GM12878 (cell line): ENCODE measurements around the gene PLEKHG2. TPM values are rescaled to one million over a fixed set of nuclear protein-coding genes. Genes with fewer than 3 reads are reported as not detected.

ENCODE experiments used
- ATAC-seq: fragments of 200-7000 bp; cut with Tn5 transposase; 3 replicates; pipeline ENCODE4 v1.9.1; 2020; ENCODE audit warnings: mild to moderate bottlenecking, moderate library complexity
- BruUV-seq: library from RNA; stranded (reverse); fragments of 400-500 nt; replicated peaks from 2 replicates; lab custom pipeline; 2021; lab: Mats Ljungman, UMichigan
- CTCF ChIA-PET: fragments of 300-600 bp; sonication (Branson Sonifier 250); formaldehyde crosslinking; extraction: SDS; loops from one replicate; lab custom pipeline; 2021; ENCODE audit warnings: inconsistent platforms; lab: Yijun Ruan, JAX
- POLR2A ChIA-PET: fragments of 350-600 bp; formaldehyde crosslinking; extraction: SDS; loops from one replicate; lab custom pipeline; 2021; ENCODE audit warnings: inconsistent platforms; lab: Charles Lee
- RAD21 ChIA-PET: fragments of 300-600 bp; sonication (Branson Sonifier 250); formaldehyde crosslinking; loops from one replicate; lab custom pipeline; 2023; ENCODE audit warnings: antibody characterized with exemption; ENCODE audit not compliant: unreplicated experiment; lab: Charles Lee
- SMC1A ChIA-PET: fragments of 300-600 bp; sonication (Branson Sonifier 250); formaldehyde crosslinking; loops from one replicate; lab custom pipeline; 2023; ENCODE audit not compliant: unreplicated experiment, uncharacterized antibody; lab: Charles Lee
- DNase-seq: peaks from one replicate; pipeline ENCODE4 v3.0.0-alpha.2; 2011; ENCODE audit warnings: low read depth, low spot score
- FAIRE-seq: peaks from 3 replicates; lab custom pipeline; 2011; peaks lifted over from hg19 to GRCh38; lab: Jason Lieb, UNC
- H2AFZ ChIP-seq: 2 replicates; pipeline ENCODE4 v1.6.0; 2011; ENCODE audit warnings: low read depth, low read length, control low read depth; ENCODE audit not compliant: control insufficient read depth
- H3K27ac ChIP-seq: 2 replicates; pipeline ENCODE4 v1.5.1; 2011; ENCODE audit warnings: control low read depth; ENCODE audit not compliant: control insufficient read depth, insufficient read depth
- H3K27me3 ChIP-seq, 2 experiments: replicated peaks in 1 of 2; 2 replicates each; pipeline versions ENCODE4 v1.6.0 to v1.6.1; 2011; ENCODE audit warnings: low read length in 1 of 2; ENCODE audit not compliant: control insufficient read depth in 2 of 2, insufficient read depth in 2 of 2
- H3K36me3 ChIP-seq, 2 experiments: 2 replicates each; pipeline ENCODE4 v1.5.1; 2011; ENCODE audit warnings: low read length in 1 of 2; ENCODE audit not compliant: control insufficient read depth in 2 of 2, insufficient read depth in 2 of 2
- H3K4me1 ChIP-seq: 2 replicates; pipeline ENCODE4 v1.6.1; 2011; ENCODE audit warnings: mild to moderate bottlenecking, low read length, moderate library complexity, mixed read lengths; ENCODE audit not compliant: control insufficient read depth, insufficient read depth
- H3K4me2 ChIP-seq: 2 replicates; pipeline ENCODE4 v1.6.0; 2011; ENCODE audit warnings: control low read depth; ENCODE audit not compliant: control insufficient read depth, insufficient read depth
- H3K4me3 ChIP-seq: fragments of 200-600 bp; sonication (generic); 2 replicates; pipeline ENCODE4 v1.5.1; 2016
- H3K79me2 ChIP-seq: 2 replicates; pipeline ENCODE4 v1.6.0; 2011; ENCODE audit warnings: low read length; ENCODE audit not compliant: control insufficient read depth, insufficient read depth
- H3K9ac ChIP-seq: 2 replicates; pipeline ENCODE4 v1.8.0; 2011; ENCODE audit warnings: low read length, control low read depth, mixed read lengths; ENCODE audit not compliant: control insufficient read depth, insufficient read depth
- H3K9me3 ChIP-seq: replicated peaks from 3 replicates; pipeline ENCODE4 v1.5.1; 2011; ENCODE audit warnings: mild to moderate bottlenecking, low read length; ENCODE audit not compliant: control insufficient read depth, insufficient read depth
- H4K20me1 ChIP-seq: 2 replicates; pipeline ENCODE4 v1.6.0; 2011; ENCODE audit not compliant: control insufficient read depth, insufficient read depth
- ATF7 ChIP-seq: fragments of 450-650 bp; IDR thresholded peaks from 2 replicates; pipeline ENCODE4 v1.6.1; 2016; ENCODE audit warnings: low read depth, mild to moderate bottlenecking
- E2F8 ChIP-seq: fragments of 450-650 bp; IDR thresholded peaks from 2 replicates; pipeline ENCODE4 v1.6.1; 2018; ENCODE audit warnings: mild to moderate bottlenecking, low read depth, moderate library complexity; ENCODE audit not compliant: partially characterized antibody
- FOXM1 ChIP-seq: IDR thresholded peaks from 2 replicates; pipeline ENCODE4 v1.6.1; 2012; ENCODE audit warnings: low read depth, mild to moderate bottlenecking, inconsistent platforms, low read length, moderate library complexity
- POLR2A ChIP-seq: IDR thresholded peaks from 2 replicates; pipeline ENCODE4 v1.6.1; 2011; ENCODE audit warnings: low read depth, mild to moderate bottlenecking, low read length
- SRF ChIP-seq, 2 experiments: IDR thresholded peaks; 2 replicates each; pipeline ENCODE4 v1.6.1; 2011; ENCODE audit warnings: low read depth in 2 of 2, low read length in 2 of 2, mild to moderate bottlenecking in 1 of 2, moderate library complexity in 1 of 2
- TCF12 ChIP-seq: IDR thresholded peaks from 2 replicates; pipeline ENCODE4 v1.6.1; 2011; ENCODE audit warnings: low read depth, mild to moderate bottlenecking, low read length
- WGBS: methylation state at CpG from one replicate; pipeline ENCODE4 v1.1.6; 2016; ENCODE audit warnings: low lambda C conversion rate; ENCODE audit not compliant: insufficient replicate concordance, insufficient coverage; ENCODE audit errors: missing lambda C conversion rate; 5-methylcytosine and 5-hydroxymethylcytosine counted together
- in situ Hi-C: fragments of 300-500 bp; cut with MboI; formaldehyde crosslinking; loops from 9 replicates; pipeline ENCODE4 v1.14.3; 2018; ENCODE audit warnings: mixed read lengths
- intact Hi-C: fragments of 100-400 bp; cut with micrococcal nuclease; formaldehyde crosslinking; loops from one replicate; pipeline ENCODE4 v1.14.2; 2022; ENCODE audit not compliant: unreplicated experiment
- polyA plus RNA-seq, 11 experiments: library from polyadenylated mRNA; depleted of rRNA in 4 of 11; unstranded in 6 of 11; stranded (reverse) in 5 of 11; fragments of >200 nt; fragmentation: Nextera tagmentation in 4 of 11; fragmentation: Illumina TruSeq in 1 of 11; extraction: Ambion mirVana in 4 of 11; extraction: Trizol in 1 of 11; gene quantifications; 1 replicate in 1 of 11; 2 replicates in 10 of 11; pipeline versions ENCODE4 v1.2.1 to v1.2.3, GENCODE V29; 2011 to 2016; ENCODE audit warnings: inconsistent platforms in 2 of 11, missing spikeins in 2 of 11, low read depth in 1 of 11
- total RNA-seq, 4 experiments: library from RNA; depleted of rRNA in 3 of 4; stranded (reverse); fragments of >200 nt in 3 of 4; fragmentation: Illumina TruSeq in 1 of 4; extraction: Trizol in 1 of 4; gene quantifications; 2 replicates each; pipeline versions ENCODE4 v1.2.1 to v1.2.3, GENCODE V29; 2013 to 2021
- TF ChIP-seq, protein P1 (sequence below), 3 experiments: IDR thresholded peaks in 2 of 3; conservative IDR thresholded peaks in 1 of 3; 2 replicates each; pipeline ENCODE4 v1.5.1; 2011; ENCODE audit warnings: low read depth in 3 of 3, low read length in 3 of 3, mild to moderate bottlenecking in 3 of 3, control low read depth in 2 of 3, moderate library complexity in 2 of 3, inconsistent platforms in 1 of 3, mixed read lengths in 1 of 3; ENCODE audit not compliant: control insufficient read depth in 2 of 3, insufficient read depth in 1 of 3; ENCODE audit errors: extremely low read depth in 1 of 3
- TF ChIP-seq, protein P2 (sequence below): fragments of 450-650 bp; formaldehyde crosslinking; IDR thresholded peaks from 2 replicates; pipeline ENCODE4 v1.5.0; 2022; ENCODE audit warnings: mild to moderate bottlenecking, missing genetic modification characterization

Gene PLEKHG2
- total and polyA plus RNA-seq, 10 of the 15 experiments (the other 5 are each of a cell fraction or from before 2014, with no cell fraction given): 3.0 to 62.5 (median 17.2) TPM

DNA sequence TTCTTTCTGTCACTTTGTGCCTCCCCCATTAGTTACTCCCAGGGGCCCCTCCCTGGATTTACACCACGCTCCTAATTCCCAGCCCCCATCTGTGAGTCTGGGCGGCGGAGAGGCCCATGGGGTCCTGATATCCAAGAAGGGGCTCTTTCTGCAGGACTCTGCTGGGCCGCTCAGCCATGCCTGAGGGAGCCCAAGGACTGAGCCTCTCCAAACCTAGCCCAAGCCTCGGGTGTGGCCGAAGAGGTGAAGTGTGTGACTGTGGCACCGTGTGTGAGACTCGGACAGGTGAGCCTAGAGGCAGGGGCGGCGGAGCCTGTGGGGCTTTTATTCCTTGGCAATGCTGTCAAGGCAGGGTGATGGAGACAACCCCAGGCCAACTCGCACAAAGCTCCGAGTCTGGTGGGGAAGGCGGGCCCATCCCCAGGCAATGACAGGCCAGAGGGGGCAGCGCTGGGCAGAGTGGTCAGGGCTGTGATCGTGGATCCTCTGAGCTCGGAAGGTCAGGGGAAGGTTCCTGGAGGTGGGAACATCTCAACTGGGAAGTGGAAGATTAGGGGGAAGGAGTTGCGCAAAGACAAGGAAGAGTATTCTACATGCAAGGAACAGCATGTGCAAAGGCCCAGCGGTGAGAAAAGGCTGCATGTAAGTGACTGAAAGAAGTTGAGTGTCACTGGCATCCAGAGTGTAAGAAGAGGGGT, 1.6 kb downstream of the PLEKHG2 start (continued):
- no peak for TF ChIP-seq E2F8

GRCh38 chr19:39415111-39416046, 2.9 kb downstream of the PLEKHG2 start:
- TF ChIP-seq, protein P1, sequence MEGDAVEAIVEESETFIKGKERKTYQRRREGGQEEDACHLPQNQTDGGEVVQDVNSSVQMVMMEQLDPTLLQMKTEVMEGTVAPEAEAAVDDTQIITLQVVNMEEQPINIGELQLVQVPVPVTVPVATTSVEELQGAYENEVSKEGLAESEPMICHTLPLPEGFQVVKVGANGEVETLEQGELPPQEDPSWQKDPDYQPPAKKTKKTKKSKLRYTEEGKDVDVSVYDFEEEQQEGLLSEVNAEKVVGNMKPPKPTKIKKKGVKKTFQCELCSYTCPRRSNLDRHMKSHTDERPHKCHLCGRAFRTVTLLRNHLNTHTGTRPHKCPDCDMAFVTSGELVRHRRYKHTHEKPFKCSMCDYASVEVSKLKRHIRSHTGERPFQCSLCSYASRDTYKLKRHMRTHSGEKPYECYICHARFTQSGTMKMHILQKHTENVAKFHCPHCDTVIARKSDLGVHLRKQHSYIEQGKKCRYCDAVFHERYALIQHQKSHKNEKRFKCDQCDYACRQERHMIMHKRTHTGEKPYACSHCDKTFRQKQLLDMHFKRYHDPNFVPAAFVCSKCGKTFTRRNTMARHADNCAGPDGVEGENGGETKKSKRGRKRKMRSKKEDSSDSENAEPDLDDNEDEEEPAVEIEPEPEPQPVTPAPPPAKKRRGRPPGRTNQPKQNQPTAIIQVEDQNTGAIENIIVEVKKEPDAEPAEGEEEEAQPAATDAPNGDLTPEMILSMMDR (IDR thresholded peaks at IDR 0.05 in 2 of 3, conservative IDR thresholded peaks at IDR 0.05 in 1 of 3; ENCODE audit: control insufficient read depth in 2 of 3, extremely low read depth in 1 of 3, insufficient read depth in 1 of 3, low read depth in 3 of 3, low read length in 3 of 3): 0 out of 6 replicates have a peak, but pooled peaks of 1 of the 3 experiments have one; percentile 14
- no peak for TF ChIP-seq ATF7
- no peak for TF ChIP-seq TCF12
- TF ChIP-seq POLR2A: no peak; the same call in 1 of the 2 replicates
- TF ChIP-seq SRF (IDR thresholded peaks at IDR 0.05; ENCODE audit: low read depth in 2 of 2, low read length in 2 of 2): no peak
- TF ChIP-seq, protein P2, sequence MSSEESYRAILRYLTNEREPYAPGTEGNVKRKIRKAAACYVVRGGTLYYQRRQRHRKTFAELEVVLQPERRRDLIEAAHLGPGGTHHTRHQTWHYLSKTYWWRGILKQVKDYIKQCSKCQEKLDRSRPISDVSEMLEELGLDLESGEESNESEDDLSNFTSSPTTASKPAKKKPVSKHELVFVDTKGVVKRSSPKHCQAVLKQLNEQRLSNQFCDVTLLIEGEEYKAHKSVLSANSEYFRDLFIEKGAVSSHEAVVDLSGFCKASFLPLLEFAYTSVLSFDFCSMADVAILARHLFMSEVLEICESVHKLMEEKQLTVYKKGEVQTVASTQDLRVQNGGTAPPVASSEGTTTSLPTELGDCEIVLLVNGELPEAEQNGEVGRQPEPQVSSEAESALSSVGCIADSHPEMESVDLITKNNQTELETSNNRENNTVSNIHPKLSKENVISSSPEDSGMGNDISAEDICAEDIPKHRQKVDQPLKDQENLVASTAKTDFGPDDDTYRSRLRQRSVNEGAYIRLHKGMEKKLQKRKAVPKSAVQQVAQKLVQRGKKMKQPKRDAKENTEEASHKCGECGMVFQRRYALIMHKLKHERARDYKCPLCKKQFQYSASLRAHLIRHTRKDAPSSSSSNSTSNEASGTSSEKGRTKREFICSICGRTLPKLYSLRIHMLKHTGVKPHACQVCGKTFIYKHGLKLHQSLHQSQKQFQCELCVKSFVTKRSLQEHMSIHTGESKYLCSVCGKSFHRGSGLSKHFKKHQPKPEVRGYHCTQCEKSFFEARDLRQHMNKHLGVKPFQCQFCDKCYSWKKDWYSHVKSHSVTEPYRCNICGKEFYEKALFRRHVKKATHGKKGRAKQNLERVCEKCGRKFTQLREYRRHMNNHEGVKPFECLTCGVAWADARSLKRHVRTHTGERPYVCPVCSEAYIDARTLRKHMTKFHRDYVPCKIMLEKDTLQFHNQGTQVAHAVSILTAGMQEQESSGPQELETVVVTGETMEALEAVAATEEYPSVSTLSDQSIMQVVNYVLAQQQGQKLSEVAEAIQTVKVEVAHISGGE: no peak
- no peak for TF ChIP-seq FOXM1
- Histone ChIP-seq H3K4me2 (peak overlapping the region; percentile 11; the same call in 1 of the 2 replicates), H3K4me3 (peak overlapping the region; percentile 98; the same call in 1 of the 2 replicates), H3K36me3 (peaks cover 6 to 8% of the 10 kb centered on the region in 2 experiments; a peak in 3 of 4 replicates), H3K79me2 (peaks cover 27% of the 10 kb centered on the region), H4K20me1 (no peaks in the 10 kb centered on the region), H3K9ac (no peak overlapping the region), H3K27me3 (no peaks in the 10 kb centered on the region), H2AFZ (no peak overlapping the region), H3K9me3 (no peaks in the 10 kb centered on the region), H3K27ac (no peak overlapping the region), H3K4me1 (peaks cover 12% of the 10 kb centered on the region)
- 92% methylated on average over 33 of the region's 35 CpGs for WGBS
- DNase-seq (no peak), FAIRE-seq (no peak), ATAC-seq (no peak)
- intact Hi-C loops (loop anchor here (10.0 kb wide), 1 partner anchor 119 kb away; the partner anchor contains the start of gene EID2B), in situ Hi-C loops (no loop called here)
- ChIA-PET CTCF (interaction anchor here (1.0 kb wide), 3 partner anchors 14 to 25 kb away, joined by 3 to 4 read pairs (median 4); no protein-coding TSS in a partner anchor), SMC1A (interaction anchor here (1.0 to 1.6 kb wide), 3 partner anchors 12 to 17 kb away, joined by 3 to 5 read pairs (median 4); no protein-coding TSS in a partner anchor), RAD21 (interaction anchor here (1.0 to 1.5 kb wide), 3 partner anchors 17 to 88 kb away, joined by 3 to 4 read pairs (median 3); partner anchors contain the start of gene RPS16), POLR2A (interaction anchor here (0.6 to 2.3 kb wide), 4 partner anchors 17 to 29 kb away, joined by 3 to 8 read pairs (median 5); no protein-coding TSS in a partner anchor)
- no TSS peak for BruUV-seq
